ENCODE measurements around the gene INSYN2A.

The INSYN2A gene

DNA sequence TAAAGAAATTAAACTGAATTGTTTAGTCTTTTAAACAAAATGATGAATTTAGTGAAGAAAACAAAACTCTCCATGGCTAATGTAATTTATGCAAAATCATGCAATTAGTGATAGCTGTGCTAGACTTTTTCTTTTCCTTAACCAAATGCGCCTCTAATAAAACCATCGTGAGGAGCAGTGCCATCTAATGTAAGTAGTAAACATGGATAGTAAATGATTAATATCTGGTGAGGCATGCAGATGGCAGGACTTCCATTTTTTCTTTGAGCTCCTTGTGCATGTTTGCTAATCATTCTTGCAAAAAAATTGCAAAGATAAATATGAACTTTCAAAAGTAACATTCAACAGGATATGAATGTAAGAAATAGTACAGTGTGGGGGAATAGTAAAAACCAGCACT is 2.3 kb downstream of the INSYN2A start:
- DNase-seq (ENCODE audit: low read depth): no peak
- H3K4me3 ChIP-seq (ENCODE audit: low read depth, low read length): no peak overlapping the region
- in situ Hi-C loops (cut with HindIII; ENCODE audit: low sequenced_read_pairs): no loop called here
- TF ChIP-seq, protein P1, sequence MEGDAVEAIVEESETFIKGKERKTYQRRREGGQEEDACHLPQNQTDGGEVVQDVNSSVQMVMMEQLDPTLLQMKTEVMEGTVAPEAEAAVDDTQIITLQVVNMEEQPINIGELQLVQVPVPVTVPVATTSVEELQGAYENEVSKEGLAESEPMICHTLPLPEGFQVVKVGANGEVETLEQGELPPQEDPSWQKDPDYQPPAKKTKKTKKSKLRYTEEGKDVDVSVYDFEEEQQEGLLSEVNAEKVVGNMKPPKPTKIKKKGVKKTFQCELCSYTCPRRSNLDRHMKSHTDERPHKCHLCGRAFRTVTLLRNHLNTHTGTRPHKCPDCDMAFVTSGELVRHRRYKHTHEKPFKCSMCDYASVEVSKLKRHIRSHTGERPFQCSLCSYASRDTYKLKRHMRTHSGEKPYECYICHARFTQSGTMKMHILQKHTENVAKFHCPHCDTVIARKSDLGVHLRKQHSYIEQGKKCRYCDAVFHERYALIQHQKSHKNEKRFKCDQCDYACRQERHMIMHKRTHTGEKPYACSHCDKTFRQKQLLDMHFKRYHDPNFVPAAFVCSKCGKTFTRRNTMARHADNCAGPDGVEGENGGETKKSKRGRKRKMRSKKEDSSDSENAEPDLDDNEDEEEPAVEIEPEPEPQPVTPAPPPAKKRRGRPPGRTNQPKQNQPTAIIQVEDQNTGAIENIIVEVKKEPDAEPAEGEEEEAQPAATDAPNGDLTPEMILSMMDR (IDR thresholded peaks at IDR 0.05; ENCODE audit: low read depth, low read length, missing control alignments): no peak

DNA sequence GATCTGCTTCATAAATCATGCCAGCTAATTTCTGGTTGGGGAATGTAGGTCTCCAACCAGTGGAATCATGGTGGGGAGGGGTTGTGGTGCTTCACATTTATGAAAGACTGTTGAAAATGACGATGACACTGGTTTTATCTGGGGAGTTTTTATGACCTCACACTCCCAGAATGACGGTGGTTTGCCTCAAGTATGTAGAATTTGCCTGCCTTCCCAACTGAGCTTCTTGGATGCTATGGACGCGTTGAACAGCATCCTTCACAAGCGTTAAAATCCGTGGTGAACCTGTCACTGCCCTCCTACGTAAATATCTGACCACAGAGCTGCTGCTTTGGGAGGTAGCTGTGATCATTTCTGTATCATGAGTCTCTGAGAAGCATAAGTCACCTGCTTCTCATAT is 3.3 kb downstream of the INSYN2A start:
- in situ Hi-C loops (cut with HindIII; ENCODE audit: low sequenced_read_pairs): no loop called here

DNA sequence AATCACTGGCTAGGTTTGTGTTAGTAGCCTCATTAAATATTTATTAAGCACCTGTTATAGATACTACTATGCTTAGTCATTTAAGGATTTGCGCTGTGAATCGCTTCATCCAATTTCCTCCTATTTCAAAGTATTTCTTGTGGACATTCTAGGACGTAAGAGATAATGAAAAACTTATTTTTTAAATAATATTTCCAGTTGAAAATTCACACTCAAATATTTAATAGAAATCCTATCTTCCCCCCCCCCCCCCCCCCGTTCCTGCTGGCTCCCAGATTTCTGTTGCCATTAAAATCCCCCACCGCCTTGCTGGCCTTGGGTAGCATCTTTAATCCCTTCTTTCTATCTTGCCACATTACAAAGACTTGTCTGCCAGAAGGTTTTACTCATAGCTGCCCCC is 6.0 kb downstream of the INSYN2A start:
- H3K4me3 ChIP-seq (ENCODE audit: low read depth, low read length): no peak overlapping the region
- in situ Hi-C loops (cut with HindIII; ENCODE audit: low sequenced_read_pairs): no loop called here
- TF ChIP-seq, protein P1 (IDR thresholded peaks at IDR 0.05; ENCODE audit: low read depth, low read length, missing control alignments): no peak
- no peak for DNase-seq (ENCODE audit: low read depth)

More for the DNA sequence above, 3.3 kb downstream of the INSYN2A start:
- TF ChIP-seq, protein P1 (IDR thresholded peaks at IDR 0.05; ENCODE audit: low read depth, low read length, missing control alignments): no peak
- peak; percentile 67 for DNase-seq (ENCODE audit: low read depth)
- no peak overlapping the region for H3K4me3 ChIP-seq (ENCODE audit: low read depth, low read length)

DNA sequence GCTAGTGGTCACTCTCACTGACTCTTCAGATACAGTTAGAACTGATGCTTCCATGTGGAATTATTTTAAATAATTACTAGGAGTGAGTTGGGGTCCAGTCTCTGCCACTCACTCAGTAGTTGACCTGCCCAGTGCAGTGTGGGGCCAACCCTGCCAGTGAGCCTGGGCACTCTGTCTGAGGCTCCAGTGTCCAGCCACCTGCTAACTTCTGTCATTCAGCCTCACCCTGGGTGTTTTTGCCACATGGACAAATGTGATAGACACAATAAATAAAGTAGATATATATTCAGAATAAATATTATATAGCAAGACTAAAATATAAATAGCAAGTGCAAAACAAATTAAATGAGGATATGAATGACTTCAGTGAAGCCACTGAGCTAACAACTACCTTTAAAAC is 7.2 kb downstream of the INSYN2A start:
- no peak overlapping the region for H3K4me3 ChIP-seq (ENCODE audit: low read depth, low read length)
- DNase-seq (ENCODE audit: low read depth): no peak
- in situ Hi-C loops (cut with HindIII; ENCODE audit: low sequenced_read_pairs): no loop called here
- TF ChIP-seq, protein P1 (IDR thresholded peaks at IDR 0.05; ENCODE audit: low read depth, low read length, missing control alignments): no peak

DNA sequence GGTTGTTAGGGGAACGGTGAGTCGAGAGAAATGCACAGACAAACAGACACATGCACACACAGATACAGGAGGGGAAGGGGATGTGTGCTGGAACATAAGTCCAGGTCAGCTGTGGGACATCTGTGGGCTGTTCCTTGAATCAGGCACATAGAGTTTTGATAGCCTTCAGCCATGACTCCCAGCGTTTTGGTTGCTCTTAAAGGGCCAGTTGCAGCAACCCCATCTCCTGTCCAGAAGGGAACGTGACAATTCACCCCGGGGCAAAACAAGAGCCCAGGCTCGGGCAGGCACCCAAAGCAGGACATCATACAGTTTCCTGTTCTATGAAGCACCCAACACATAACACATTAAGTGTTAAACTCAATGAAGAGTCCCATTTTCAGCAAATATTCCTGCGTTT is 9.6 kb downstream of the INSYN2A start:
- TF ChIP-seq, protein P1 (IDR thresholded peaks at IDR 0.05; ENCODE audit: low read depth, low read length, missing control alignments): no peak
- in situ Hi-C loops (cut with HindIII; ENCODE audit: low sequenced_read_pairs): no loop called here

DNA sequence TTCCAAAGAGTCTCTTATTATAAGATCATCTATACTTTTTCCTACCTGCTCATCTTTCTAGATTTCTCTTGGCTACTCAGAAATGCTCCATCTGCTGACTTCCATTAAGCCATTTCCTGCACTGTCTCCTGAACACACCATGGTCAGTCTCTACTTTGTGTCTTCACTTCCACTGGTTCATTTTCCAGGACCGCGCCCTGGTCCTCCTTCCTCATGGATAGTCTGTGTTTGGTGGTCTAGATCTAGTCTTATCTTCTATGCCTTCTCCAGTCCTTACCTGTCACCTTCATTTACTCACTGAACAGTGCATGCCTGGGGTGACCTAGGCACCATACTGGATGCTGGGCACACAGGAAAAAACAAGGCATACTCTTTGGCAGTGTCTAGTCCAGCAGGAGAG is 11.8 kb downstream of the INSYN2A start:
- H3K4me3 ChIP-seq (ENCODE audit: low read depth, low read length): no peak overlapping the region
- in situ Hi-C loops (cut with HindIII; ENCODE audit: low sequenced_read_pairs): no loop called here
- TF ChIP-seq, protein P1 (IDR thresholded peaks at IDR 0.05; ENCODE audit: low read depth, low read length, missing control alignments): no peak
- no peak for DNase-seq (ENCODE audit: low read depth)

More for the DNA sequence above, 9.6 kb downstream of the INSYN2A start:
- DNase-seq (ENCODE audit: low read depth): no peak
- no peak overlapping the region for H3K4me3 ChIP-seq (ENCODE audit: low read depth, low read length)

DNA sequence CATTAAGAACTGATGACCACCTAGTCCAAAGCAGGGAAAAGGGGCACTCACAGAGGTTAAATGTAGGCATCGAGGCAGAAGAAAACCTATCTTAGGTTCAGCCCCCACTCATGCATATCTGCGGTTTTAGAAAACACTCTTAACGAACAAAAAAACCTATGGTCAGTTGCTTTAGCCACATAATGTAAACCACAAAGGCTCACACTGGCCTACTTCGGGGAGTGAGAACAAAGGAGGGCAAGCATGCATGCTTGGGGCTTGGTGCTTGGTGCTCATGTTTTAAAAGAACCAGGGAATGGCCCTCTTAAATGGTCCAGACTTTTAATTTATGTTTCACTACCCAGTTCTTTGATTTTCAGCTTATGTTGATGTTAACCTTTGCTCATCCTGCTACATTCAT is 14.2 kb downstream of the INSYN2A start:
- TF ChIP-seq, protein P1 (IDR thresholded peaks at IDR 0.05; ENCODE audit: low read depth, low read length, missing control alignments): no peak
- in situ Hi-C loops (cut with HindIII; ENCODE audit: low sequenced_read_pairs): no loop called here
- no peak overlapping the region for H3K4me3 ChIP-seq (ENCODE audit: low read depth, low read length)
- DNase-seq (ENCODE audit: low read depth): peak; percentile 23
